WTC11 (cell line): Measurements from ENCODE around the gene CIAO2A. TPM values are rescaled to one million over a fixed set of nuclear protein-coding genes. Genes with fewer than 3 reads are reported as not detected.
"Not testable (repeated sequence)": the region's sequence is repeated elsewhere in the genome, so short reads cannot be mapped to it uniquely, and the experiment has no call there.

Experiments
- ATAC-seq: fragments of 200-7000 bp; cut with Tn5 transposase; 2 replicates; pipeline ENCODE4 v1.10.0; 2021; ENCODE audit warnings: mild to moderate bottlenecking, moderate library complexity
- CTCF ChIA-PET: fragments of 300-600 bp; sonication (Branson Sonifier 250); formaldehyde crosslinking; loops from one replicate; lab custom pipeline; 2021; ENCODE audit warnings: antibody characterized with exemption; lab: Charles Lee
- POLR2A ChIA-PET: fragments of 350-600 bp; sonication (Branson Sonifier 250); formaldehyde crosslinking; loops from one replicate; lab custom pipeline; 2021; ENCODE audit warnings: antibody characterized with exemption; lab: Charles Lee
- DNase-seq: peaks from one replicate; pipeline ENCODE4 v3.0.0; 2021; ENCODE audit warnings: low spot score
- H3K27ac Mint-ChIP-seq: 2 replicates; pipeline ENCODE4 v1.8.0; 2021; ENCODE audit warnings: mixed read lengths
- H3K27me3 Mint-ChIP-seq: 2 replicates; pipeline ENCODE4 v1.8.0; 2021; ENCODE audit warnings: low read depth, mild to moderate bottlenecking, moderate library complexity, mixed read lengths
- H3K36me3 Mint-ChIP-seq: 2 replicates; pipeline ENCODE4 v1.8.0; 2021; ENCODE audit warnings: mixed read lengths
- H3K4me1 Mint-ChIP-seq: 2 replicates; pipeline ENCODE4 v1.8.0; 2022; ENCODE audit warnings: mixed read lengths
- H3K4me3 Mint-ChIP-seq: 2 replicates; pipeline ENCODE4 v1.8.0; 2021; ENCODE audit warnings: mild to moderate bottlenecking, moderate library complexity, mixed read lengths
- H3K9me3 Mint-ChIP-seq: 2 replicates; pipeline ENCODE4 v1.8.0; 2021; ENCODE audit warnings: mixed read lengths
- AR ChIP-seq: fragments of 250-450 bp; sonication (Bioruptor Pico); IDR thresholded peaks from 2 replicates; pipeline ENCODE4 v1.9.0; 2021; ENCODE audit warnings: mild to moderate bottlenecking
- CDX4 ChIP-seq: fragments of 250-450 bp; sonication (Bioruptor Pico); IDR thresholded peaks from 2 replicates; pipeline ENCODE4 v1.9.0; 2021; ENCODE audit warnings: moderate library complexity, mild to moderate bottlenecking, inconsistent platforms, borderline replicate concordance
- ETV6 ChIP-seq: sonication (generic); formaldehyde crosslinking; IDR thresholded peaks from 2 replicates; pipeline ENCODE4 v1.8.1; 2022; ENCODE audit warnings: mild to moderate bottlenecking, missing genetic modification reagents
- FOXJ3 ChIP-seq: sonication (generic); formaldehyde crosslinking; IDR thresholded peaks from 2 replicates; pipeline ENCODE4 v1.9.0; 2021; ENCODE audit warnings: missing genetic modification reagents, mild to moderate bottlenecking, borderline replicate concordance
- GABPB1 ChIP-seq: sonication (generic); formaldehyde crosslinking; IDR thresholded peaks from 2 replicates; pipeline ENCODE4 v1.8.1; 2023; ENCODE audit warnings: mild to moderate bottlenecking, missing genetic modification reagents
- GRHL2 ChIP-seq: fragments of 250-450 bp; sonication (Bioruptor Pico); IDR thresholded peaks from 2 replicates; pipeline ENCODE4 v1.8.0; 2022; ENCODE audit warnings: mild to moderate bottlenecking, moderate library complexity; ENCODE audit not compliant: insufficient replicate concordance, severe bottlenecking
- IRF1 ChIP-seq: sonication (generic); formaldehyde crosslinking; IDR thresholded peaks from 2 replicates; pipeline ENCODE4 v1.8.0; 2023; ENCODE audit warnings: missing genetic modification reagents
- MYBL2 ChIP-seq: sonication (generic); formaldehyde crosslinking; IDR thresholded peaks from 2 replicates; pipeline ENCODE4 v1.8.1; 2023; ENCODE audit warnings: mild to moderate bottlenecking, moderate library complexity, missing genetic modification reagents
- NFE2L1 ChIP-seq: sonication (generic); formaldehyde crosslinking; IDR thresholded peaks from 2 replicates; pipeline ENCODE4 v1.8.1; 2023; ENCODE audit warnings: missing genetic modification reagents
- PRDM15 ChIP-seq: sonication (generic); formaldehyde crosslinking; IDR thresholded peaks from 2 replicates; pipeline ENCODE4 v1.8.0; 2022; ENCODE audit warnings: missing genetic modification reagents
- RELA ChIP-seq: sonication (generic); formaldehyde crosslinking; IDR thresholded peaks from 2 replicates; pipeline ENCODE4 v1.8.1; 2022; ENCODE audit warnings: missing genetic modification reagents, mild to moderate bottlenecking, borderline replicate concordance
- ZNF121 ChIP-seq: sonication (generic); formaldehyde crosslinking; IDR thresholded peaks from 2 replicates; pipeline ENCODE4 v1.8.0; 2023; ENCODE audit warnings: missing genetic modification reagents
- ZNF138 ChIP-seq: sonication (generic); formaldehyde crosslinking; conservative IDR thresholded peaks from 2 replicates; pipeline ENCODE4 v1.8.1; 2022; ENCODE audit warnings: mild to moderate bottlenecking, moderate library complexity, missing genetic modification reagents
- ZNF423 ChIP-seq: fragments of 250-450 bp; sonication (Bioruptor Pico); IDR thresholded peaks from 2 replicates; pipeline ENCODE4 v2.1.2; 2022; ENCODE audit warnings: mild to moderate bottlenecking, moderate library complexity
- total RNA-seq: library from RNA; stranded (reverse); gene quantifications from 3 replicates; pipeline ENCODE4 v1.2.3, GENCODE V29; 2021

CIAO2A gene
- total RNA-seq, 1 experiment from 2014 or later: 73.6 TPM

- TF ChIP-seq CDX4 (CRISPR knock-in tag) (no peak), PRDM15 (CRISPR knock-in tag) (no peak), ZNF138 (CRISPR knock-in tag) (no peak), ETV6 (CRISPR knock-in tag) (no peak), MYBL2 (CRISPR knock-in tag) (no peak), NFE2L1 (no peak)
Observed at GRCh38 chr15:64060716-64061115, 32.9 kb downstream of the CIAO2A start (continued).

- ATAC-seq, H3K36me3 Mint-ChIP-seq, DNase-seq, CTCF ChIA-PET, H3K27ac Mint-ChIP-seq, POLR2A ChIA-PET, H3K4me3 Mint-ChIP-seq, H3K4me1 Mint-ChIP-seq, H3K9me3 Mint-ChIP-seq, H3K27me3 Mint-ChIP-seq: not testable (repeated sequence)
Observed at GRCh38 chr15:64059104-64059503, 34.5 kb downstream of the CIAO2A start.

- ATAC-seq (no peak), DNase-seq (no peak)
- ChIA-PET POLR2A (no interaction called here), CTCF (no interaction called here)
- Mint-ChIP-seq H3K4me3 (no peak overlapping the region), H3K27ac (no peak overlapping the region), H3K27me3 (no peaks in the 10 kb centered on the region), H3K4me1 (no peaks in the 10 kb centered on the region), H3K36me3 (no peaks in the 10 kb centered on the region), H3K9me3 (peaks cover 6% of the 10 kb centered on the region; the same call in 1 of the 2 replicates)
- TF ChIP-seq ZNF423 (CRISPR knock-in tag) (no peak), AR (CRISPR knock-in tag) (no peak), FOXJ3 (CRISPR knock-in tag) (no peak), RELA (CRISPR knock-in tag) (no peak), ZNF121 (CRISPR knock-in tag) (no peak), IRF1 (no peak), GABPB1 (CRISPR knock-in tag) (no peak), GRHL2 (CRISPR knock-in tag) (no peak)
Observed at GRCh38 chr15:64058279-64058678, 35.4 kb downstream of the CIAO2A start.

- H3K9me3 Mint-ChIP-seq, H3K27me3 Mint-ChIP-seq, H3K4me3 Mint-ChIP-seq, ATAC-seq, H3K4me1 Mint-ChIP-seq, DNase-seq, H3K27ac Mint-ChIP-seq, H3K36me3 Mint-ChIP-seq: not testable (repeated sequence)
- POLR2A ChIA-PET: interaction anchor here (0.7 kb wide), 1 partner anchor 136 kb away, joined by 3 read pairs; no protein-coding TSS in a partner anchor
- CTCF ChIA-PET: interaction anchor here (1.3 to 2.3 kb wide), 2 partner anchors 108 to 302 kb away, joined by 4 to 12 read pairs; no protein-coding TSS in a partner anchor
Observed at GRCh38 chr15:64053674-64054073, 40.0 kb downstream of the CIAO2A start.
